Heart right ventricle (tissue), 16 donors: ENCODE data around the gene COL4A2. TPM values are rescaled to one million over a fixed set of nuclear protein-coding genes. Genes with fewer than 3 reads are reported as not detected.
A peak's percentile ranks its signal among the peaks of the same experiment; 100 is the strongest.

Source experiments
- ATAC-seq, 8 donors: fragments of 200-7000 bp; cut with Tn5 transposase; one replicate each; pipeline ENCODE4 v1.9.1; 2020; ENCODE audit warnings: mild to moderate bottlenecking in 8 of 8, moderate library complexity in 8 of 8, moderate number of reproducible peaks in 1 of 8
- DNase-seq, 2 donors: peaks; one replicate each; pipeline ENCODE4 v3.0.0-alpha.2; 2020
- H3K27ac ChIP-seq, 10 donors: fragments of 200-600 bp; sonication (generic) in 2 of 10; one replicate each; pipeline versions ENCODE4 v1.5.0 to v1.8.0; 2020 to 2022; ENCODE audit warnings: mild to moderate bottlenecking in 3 of 10
- H3K27me3 ChIP-seq, 7 donors: fragments of 200-600 bp; one replicate each; pipeline ENCODE4 v1.8.0; 2021 to 2022; ENCODE audit warnings: mild to moderate bottlenecking in 2 of 7
- H3K36me3 ChIP-seq, 9 donors: fragments of 200-600 bp; sonication (generic) in 1 of 9; one replicate each; pipeline versions ENCODE4 v1.5.0 to v1.8.0; 2020 to 2022; ENCODE audit warnings: mild to moderate bottlenecking in 2 of 9
- H3K4me1 ChIP-seq, 9 donors: fragments of 200-600 bp; sonication (generic) in 1 of 9; one replicate each; pipeline versions ENCODE4 v1.5.0 to v1.8.0; 2020 to 2022; ENCODE audit warnings: mild to moderate bottlenecking in 4 of 9
- H3K4me3 ChIP-seq, 10 donors: fragments of 200-600 bp; sonication (generic) in 2 of 10; one replicate each; pipeline versions ENCODE4 v1.5.0 to v1.8.0; 2020 to 2022; ENCODE audit warnings: mild to moderate bottlenecking in 7 of 10, moderate library complexity in 2 of 10
- H3K9me3 ChIP-seq, 11 donors: fragments of 200-600 bp in 10 of 11; sonication (generic) in 2 of 11; one replicate each; pipeline versions ENCODE4 v1.5.0 to v1.8.0; 2013 to 2022; ENCODE audit warnings: mild to moderate bottlenecking in 2 of 11, control low read depth in 1 of 11, moderate library complexity in 1 of 11
- CTCF ChIP-seq, 9 donors: fragments of 200-600 bp; sonication (generic) in 2 of 9; IDR thresholded peaks; one replicate each; pipeline versions ENCODE4 v1.5.0 to v1.8.0; 2021 to 2022; ENCODE audit warnings: antibody characterized with exemption in 9 of 9, mild to moderate bottlenecking in 5 of 9, moderate library complexity in 1 of 9
- WGBS, 2 donors: extraction: QIAGEN DNeasy Blood & Tissue Kit; methylation state at CpG; one replicate each; pipeline ENCODE4 v1.1.7; 2013; ENCODE audit warnings: inconsistent platforms in 1 of 2; 5-methylcytosine and 5-hydroxymethylcytosine counted together
- intact Hi-C, 10 donors: fragments of 100-400 bp; cut with DNase I; formaldehyde crosslinking; loops; one replicate each; pipeline versions ENCODE4 v1.11.1 to v1.14.2; 2022
- polyA plus RNA-seq, 2 donors: library from polyadenylated mRNA; stranded (reverse); fragments of 200-250 nt; gene quantifications; one replicate each; pipeline ENCODE4 v1.2.3, GENCODE V29; 2013
- total RNA-seq, 10 donors: library from RNA; stranded (reverse); fragmentation: NEBNext Ultra II Directional in 3 of 10; extraction: Animal tissue kit (Norgen Biotek cat#: 25700) in 3 of 10; gene quantifications; one replicate each; pipeline versions ENCODE4 v1.2.1 to v1.2.4, GENCODE V29; 2021 to 2023
- donor health status: Arrhythmogenic right ventricular cardiomyopathy.
- donor health status: ischemic (EF 13 %, LVEDD 7.1; RV severe dilation, severe dysfunction).
- donor health status: healthy with polysubstance abuse.
- donor health status: DM: no; HTN: yes; CAD: no.
- donor health status: DM: no; HTN: no; CAD: no.
- donor health status: ischemic (EF 25% LVEDD 6.9; RV normal size, moderate dysfunction).
- donor health status: ischemic (EF 25% LVEDD 5.7; RV mildly dilated, moderate dysfunction).
- donor health status: healthy.
- donor health status: DM: yes; HTN: yes; CAD: no.
- donor health status: Ischemic cardiomyopathy.
- donor health status: ischemic (EF 35%, LVEDD 5.7; RV mildly dilated, moderate dysfunction).
- donor health status: nonischemic (EF 11% LVEDD 7.7; RV severe dilation, severe dysfunction).
- donor health status: DM: yes; HTN: yes; CAD: no.
- donor health status: PGD.
- donor health status: ischemic (EF 29% LVEDD 5.4; RV normal size, mild dysfunction).
- donor health status: nonischemic (EF 23%, LVEDD 6.1; RV moderate dilation, normal function).

The COL4A2 gene
- total and polyA plus RNA-seq, 12 donors = 81.7 to 301 (median 128) TPM

- no peak for TF ChIP-seq CTCF (IDR thresholded peaks at IDR 0.05)
- peak overlapping the region; percentile 47 to 93 (median 83) for H3K27ac ChIP-seq
- H3K27me3 ChIP-seq = no peaks in the 10 kb centered on the region
- DNase-seq (peak; percentile 67 to 80), ATAC-seq (peak; percentile 81 to 94 (median 90))
- H3K4me3 ChIP-seq = peak overlapping the region in 1 of 10 donors; percentile 3
- intact Hi-C loops = loop anchor here in 1 of 10 donors (5.0 kb wide), 1 partner anchor 36 kb away; no protein-coding TSS in a partner anchor
- peaks cover 0 to 52% (median 14%) of the 10 kb centered on the region in 9 donors for H3K36me3 ChIP-seq
- 16 to 23% methylated on average over 10 of the region's 10 CpGs for WGBS, 2 donors
- peaks cover 14 to 68% (median 49%) of the 10 kb centered on the region in 9 donors for H3K4me1 ChIP-seq
- no peaks in the 10 kb centered on the region for H3K9me3 ChIP-seq
These were observed 54.4 kb downstream of the COL4A2 start for GRCh38 chr13:110361365-110361911.

GRCh38 chr13:110363010-110363409 is 55.9 kb downstream of the COL4A2 start:
- TF ChIP-seq CTCF (IDR thresholded peaks at IDR 0.05) = peak in 3 of 9 donors; percentile 14 to 21 (median 19)
- no peak for ATAC-seq

GRCh38 chr13:110364081-110364480 is 57.0 kb downstream of the COL4A2 start:
- no peaks in the 10 kb centered on the region for H3K27me3 ChIP-seq
- intact Hi-C loops = loop anchor here in 1 of 10 donors (5.0 kb wide), 1 partner anchor 33 kb away; no protein-coding TSS in a partner anchor

More at GRCh38 chr13:110363010-110363409, 55.9 kb downstream of the COL4A2 start:
- H3K9me3 ChIP-seq = no peaks in the 10 kb centered on the region
- intact Hi-C loops = loop anchor here in 1 of 10 donors (5.0 kb wide), 1 partner anchor 34 kb away; no protein-coding TSS in a partner anchor
- H3K4me3 ChIP-seq = no peak overlapping the region
- H3K27me3 ChIP-seq = no peaks in the 10 kb centered on the region
- peaks cover 14 to 78% (median 49%) of the 10 kb centered on the region in 9 donors for H3K4me1 ChIP-seq
- H3K36me3 ChIP-seq = peaks cover 0 to 54% (median 8%) of the 10 kb centered on the region in 9 donors
- WGBS, 2 donors = 80 to 86% methylated on average over 8 of the region's 8 CpGs
- DNase-seq = no peak
- peak overlapping the region in 7 of 10 donors; percentile 31 to 93 (median 86) for H3K27ac ChIP-seq

GRCh38 chr13:110365876-110366275 is 58.8 kb downstream of the COL4A2 start:
- no peak for TF ChIP-seq CTCF (IDR thresholded peaks at IDR 0.05)
- Histone ChIP-seq H3K27me3 (no peaks in the 10 kb centered on the region), H3K4me3 (no peak overlapping the region), H3K4me1 (peaks cover 6 to 72% (median 40%) of the 10 kb centered on the region in 9 donors), H3K27ac (peak overlapping the region in 3 of 10 donors; percentile 10 to 62 (median 20)), H3K36me3 (peaks cover 0 to 40% (median 0%) of the 10 kb centered on the region in 9 donors), H3K9me3 (no peaks in the 10 kb centered on the region)
- ATAC-seq = no peak
- 76 to 78% methylated on average over 3 of the region's 3 CpGs for WGBS, 2 donors
- no peak for DNase-seq
- intact Hi-C loops = loop anchor here in 1 of 10 donors (5.0 kb wide), 1 partner anchor 41 kb away; no protein-coding TSS in a partner anchor

More at GRCh38 chr13:110364081-110364480, 57.0 kb downstream of the COL4A2 start:
- Histone ChIP-seq H3K36me3 (peaks cover 0 to 51% (median 0%) of the 10 kb centered on the region in 9 donors), H3K4me1 (peaks cover 14 to 82% (median 49%) of the 10 kb centered on the region in 9 donors), H3K4me3 (no peak overlapping the region), H3K27ac (peak overlapping the region in 9 of 10 donors; percentile 3 to 93 (median 54)), H3K9me3 (no peaks in the 10 kb centered on the region)
- peak in 1 of 9 donors; percentile 10 for TF ChIP-seq CTCF (IDR thresholded peaks at IDR 0.05)
- 48 to 55% methylated on average over 5 of the region's 5 CpGs for WGBS, 2 donors
- no peak for DNase-seq
- peak in 3 of 8 donors; percentile 18 to 42 (median 40) for ATAC-seq
